ENCODE measurements around the gene NHLH1. TPM values are rescaled to one million over a fixed set of nuclear protein-coding genes. Genes with fewer than 3 reads are reported as not detected.

Gene NHLH1
- total RNA-seq, 4 donors from 2014 or later: not detected

GRCh38 chr1:160399544-160400222, 32.8 kb downstream of the NHLH1 start:
- intact Hi-C loops (cut with DNase I): no loop called here
- no peaks in the 10 kb centered on the region for H3K9me3 ChIP-seq
- peaks cover 11 to 33% (median 29%) of the 10 kb centered on the region in 4 donors for H3K4me1 ChIP-seq
- peak overlapping the region; percentile 36 to 78 (median 68) for H3K27ac ChIP-seq (replicated peaks in 1 of 4)
- TF ChIP-seq POLR2AphosphoS5 (IDR thresholded peaks at IDR 0.05) (no peak), CTCF (IDR thresholded peaks at IDR 0.05) (no peak), EP300 (IDR thresholded peaks at IDR 0.05) (no peak), POLR2A (IDR thresholded peaks at IDR 0.05; ENCODE audit: low read depth) (no peak)
- peaks cover 0 to 4% (median 0%) of the 10 kb centered on the region in 4 donors for H3K27me3 ChIP-seq
- WGBS: 27% methylated on average over 17 of the region's 17 CpGs
- no peak for DNase-seq (ENCODE audit: extremely low spot score)
- peak overlapping the region; percentile 70 to 87 (median 85) for H3K4me3 ChIP-seq
- H3K36me3 ChIP-seq: no peaks in the 10 kb centered on the region

DNA sequence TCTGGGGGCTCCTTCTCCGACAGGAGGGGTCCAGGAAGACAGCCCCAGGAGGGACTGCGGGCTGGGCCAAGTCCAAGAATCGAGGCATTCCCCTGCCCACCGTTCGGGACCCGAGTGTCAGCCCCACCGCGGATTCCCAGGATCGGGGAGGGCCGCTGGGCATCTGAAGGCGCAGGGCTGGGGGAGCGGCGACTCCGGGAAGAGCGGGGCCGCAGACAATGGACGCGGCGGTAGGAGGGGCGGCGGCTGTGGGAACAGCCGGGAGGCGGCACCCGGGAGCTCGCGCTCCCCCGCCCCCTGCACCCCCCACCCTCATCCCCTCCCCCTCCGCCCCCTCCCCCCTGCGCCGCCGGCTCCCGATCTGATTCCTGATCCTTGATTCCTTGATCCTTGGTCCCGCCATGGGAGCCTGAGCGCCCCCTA, 33.4 kb downstream of the NHLH1 start, which contains the start of gene VANGL2:
VANGL2 (plus strand) TSS at position 342 of the 423 bp plus-strand sequence. CDS start 15,274 bp downstream, outside the sequence.
- intact Hi-C loops (cut with DNase I): no loop called here
- Histone ChIP-seq H3K9me3 (no peaks in the 10 kb centered on the region), H3K27me3 (peaks cover 0 to 4% (median 0%) of the 10 kb centered on the region in 4 donors), H3K4me1 (peaks cover 11 to 33% (median 29%) of the 10 kb centered on the region in 4 donors), H3K36me3 (no peaks in the 10 kb centered on the region), H3K27ac (replicated peaks in 1 of 4) (peak within 1 kb of the TSS; percentile 36 to 78 (median 68)), H3K4me3 (peak within 1 kb of the TSS; percentile 70 to 87 (median 85))
- no peak for DNase-seq (ENCODE audit: extremely low spot score)
- TF ChIP-seq CTCF (IDR thresholded peaks at IDR 0.05): no peak
- TF ChIP-seq POLR2AphosphoS5 (IDR thresholded peaks at IDR 0.05): peak; percentile 9 to 45
- 2% methylated on average over 6 of the region's 34 CpGs for WGBS

- Histone ChIP-seq H3K4me3 (peak overlapping the region; percentile 70 to 87 (median 85)), H3K9me3 (no peaks in the 10 kb centered on the region), H3K27ac (replicated peaks in 1 of 4) (peak overlapping the region; percentile 36 to 78 (median 68)), H3K36me3 (no peaks in the 10 kb centered on the region), H3K27me3 (peaks cover 0 to 4% (median 0%) of the 10 kb centered on the region in 4 donors), H3K4me1 (peaks cover 11 to 33% (median 29%) of the 10 kb centered on the region in 4 donors)
- WGBS: 5% methylated on average over 48 of the region's 55 CpGs
- intact Hi-C loops (cut with DNase I): no loop called here
- TF ChIP-seq POLR2AphosphoS5 (IDR thresholded peaks at IDR 0.05): no peak
- no peak for TF ChIP-seq POLR2A (IDR thresholded peaks at IDR 0.05; ENCODE audit: low read depth)
- TF ChIP-seq EP300 (IDR thresholded peaks at IDR 0.05): no peak
- no peak for TF ChIP-seq CTCF (IDR thresholded peaks at IDR 0.05)
- DNase-seq (ENCODE audit: extremely low spot score): no peak
Observed at GRCh38 chr1:160400646-160401486, 34.0 kb downstream of the NHLH1 start.

DNA sequence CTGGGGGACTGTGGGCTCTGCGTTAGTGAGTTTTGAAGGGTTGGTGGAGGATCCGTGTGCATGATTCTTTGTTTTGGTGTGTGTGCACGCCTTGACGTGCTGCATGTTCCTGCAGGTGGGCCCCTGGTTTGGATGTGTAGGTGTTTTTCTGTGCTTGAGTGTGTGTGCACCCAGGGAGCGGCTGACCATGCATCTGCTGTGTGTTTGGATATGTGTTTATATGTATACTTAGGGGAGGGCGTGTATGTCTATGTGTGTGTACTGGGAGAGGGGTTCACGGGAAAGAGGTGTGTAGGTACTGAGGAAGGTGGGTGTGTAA, 34.6 kb downstream of the NHLH1 start:
- H3K9me3 ChIP-seq: no peaks in the 10 kb centered on the region
- H3K36me3 ChIP-seq: no peaks in the 10 kb centered on the region
- peak overlapping the region; percentile 70 to 87 (median 85) for H3K4me3 ChIP-seq
- H3K27ac ChIP-seq (replicated peaks in 1 of 4): peak overlapping the region in 3 of 4 donors; percentile 68 to 78 (median 69)
- DNase-seq (ENCODE audit: extremely low spot score): no peak
- peaks cover 0 to 4% (median 0%) of the 10 kb centered on the region in 4 donors for H3K27me3 ChIP-seq
- TF ChIP-seq CTCF (IDR thresholded peaks at IDR 0.05) (no peak), EP300 (IDR thresholded peaks at IDR 0.05) (no peak)
- WGBS: 42% methylated on average over 7 of the region's 7 CpGs
- intact Hi-C loops (cut with DNase I): no loop called here
- H3K4me1 ChIP-seq: peaks cover 11 to 33% (median 29%) of the 10 kb centered on the region in 4 donors

All from esophagus muscularis mucosa (tissue), 4 donors.